ENCODE results near the gene UGCG. TPM values are rescaled to one million over a fixed set of nuclear protein-coding genes. Genes with fewer than 3 reads are reported as not detected.

The UGCG gene
- total RNA-seq, 4 donors from 2014 or later, result 25.0 to 203 (median 59.7) TPM

DNA sequence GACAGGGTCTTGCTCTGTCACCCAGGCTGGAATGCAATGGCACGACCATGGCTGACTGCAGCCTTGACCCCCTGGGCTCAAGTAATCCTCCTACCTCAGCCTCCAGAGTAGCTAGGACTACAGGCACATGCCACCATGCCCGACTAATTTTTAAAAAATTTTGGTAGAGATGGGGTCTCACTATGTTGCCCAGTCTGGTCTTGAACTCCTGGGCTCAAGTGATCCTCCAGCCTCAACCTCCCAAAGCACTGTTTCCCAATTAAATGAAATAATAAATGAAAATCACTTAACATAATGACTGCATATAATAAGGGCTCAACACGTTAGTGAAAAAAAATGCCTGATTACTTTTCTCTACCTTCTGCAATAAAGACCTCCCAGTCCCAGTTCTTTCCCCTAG, 71.0 kb downstream of the UGCG start:
- TF ChIP-seq, protein P1, sequence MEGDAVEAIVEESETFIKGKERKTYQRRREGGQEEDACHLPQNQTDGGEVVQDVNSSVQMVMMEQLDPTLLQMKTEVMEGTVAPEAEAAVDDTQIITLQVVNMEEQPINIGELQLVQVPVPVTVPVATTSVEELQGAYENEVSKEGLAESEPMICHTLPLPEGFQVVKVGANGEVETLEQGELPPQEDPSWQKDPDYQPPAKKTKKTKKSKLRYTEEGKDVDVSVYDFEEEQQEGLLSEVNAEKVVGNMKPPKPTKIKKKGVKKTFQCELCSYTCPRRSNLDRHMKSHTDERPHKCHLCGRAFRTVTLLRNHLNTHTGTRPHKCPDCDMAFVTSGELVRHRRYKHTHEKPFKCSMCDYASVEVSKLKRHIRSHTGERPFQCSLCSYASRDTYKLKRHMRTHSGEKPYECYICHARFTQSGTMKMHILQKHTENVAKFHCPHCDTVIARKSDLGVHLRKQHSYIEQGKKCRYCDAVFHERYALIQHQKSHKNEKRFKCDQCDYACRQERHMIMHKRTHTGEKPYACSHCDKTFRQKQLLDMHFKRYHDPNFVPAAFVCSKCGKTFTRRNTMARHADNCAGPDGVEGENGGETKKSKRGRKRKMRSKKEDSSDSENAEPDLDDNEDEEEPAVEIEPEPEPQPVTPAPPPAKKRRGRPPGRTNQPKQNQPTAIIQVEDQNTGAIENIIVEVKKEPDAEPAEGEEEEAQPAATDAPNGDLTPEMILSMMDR (IDR thresholded peaks at IDR 0.05), result no peak
- no peak for DNase-seq (ENCODE audit: low spot score)
- no peak for ATAC-seq (ENCODE audit: low FRiP score)

DNA sequence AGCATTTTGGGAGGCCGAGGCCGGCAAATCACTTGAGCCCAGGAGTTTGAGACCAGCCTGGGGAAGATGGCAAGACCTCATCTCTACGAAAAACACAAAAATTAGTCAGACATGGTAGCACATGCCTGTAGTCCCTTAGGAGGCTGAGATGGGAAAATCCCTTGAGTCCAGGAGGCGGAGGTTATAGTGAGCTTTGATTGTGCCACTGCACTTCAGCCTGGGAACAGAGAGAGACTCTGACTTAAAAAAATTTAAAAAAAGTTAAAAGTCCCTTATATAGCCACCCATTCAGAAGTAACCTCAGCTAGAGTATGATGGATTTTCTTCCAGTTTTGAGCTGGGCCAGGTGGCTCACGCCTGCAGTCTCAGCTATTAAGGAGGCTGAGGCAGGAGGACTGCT, 72.4 kb downstream of the UGCG start:
- DNase-seq (ENCODE audit: low spot score) (no peak), ATAC-seq (ENCODE audit: low FRiP score) (no peak)

DNA sequence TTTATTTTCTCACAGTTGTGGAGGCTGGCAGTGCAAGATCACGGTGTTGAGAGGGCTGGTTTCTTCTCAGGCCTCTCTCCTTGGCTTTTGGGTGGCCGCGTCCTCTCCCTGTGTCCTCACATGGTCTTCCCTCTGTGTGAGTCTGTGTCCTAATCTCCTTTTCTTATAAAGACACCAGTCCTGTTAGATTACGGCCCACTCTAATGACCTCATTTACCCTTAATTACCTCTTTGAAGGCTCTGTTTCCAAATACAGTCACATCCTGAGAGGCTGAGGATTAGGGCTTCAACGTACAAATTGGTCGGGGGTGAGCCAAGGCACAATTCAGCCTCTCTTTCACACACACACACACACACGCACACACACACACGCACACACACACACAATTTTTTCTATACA, 73.0 kb downstream of the UGCG start:
- ATAC-seq (ENCODE audit: low FRiP score) (no peak), DNase-seq (ENCODE audit: low spot score) (no peak)
- TF ChIP-seq, protein P1 (IDR thresholded peaks at IDR 0.05), result no peak

More for the DNA sequence above, 72.4 kb downstream of the UGCG start:
- TF ChIP-seq, protein P1 (IDR thresholded peaks at IDR 0.05), result no peak

DNA sequence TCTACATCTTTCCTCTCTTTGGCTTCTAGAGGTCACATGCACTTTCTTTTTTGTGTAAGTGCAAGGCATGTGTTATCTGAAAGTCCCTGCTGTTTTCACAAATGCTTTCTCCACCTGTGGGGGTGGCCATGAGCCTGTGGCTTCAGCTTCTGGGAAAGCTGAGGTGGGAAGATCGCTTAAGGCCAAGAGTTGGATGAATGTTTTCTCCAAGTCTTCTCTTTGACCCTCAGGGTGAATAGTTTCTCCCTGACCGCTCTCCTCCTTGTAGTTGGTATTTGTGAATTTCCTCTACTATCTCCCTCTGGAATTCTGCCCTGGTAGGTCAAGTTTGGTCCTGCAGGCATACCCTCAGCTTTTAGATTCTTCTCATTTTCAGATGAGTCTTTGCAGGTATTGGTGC, 74.2 kb downstream of the UGCG start:
- no peak for ATAC-seq (ENCODE audit: low FRiP score)
- TF ChIP-seq, protein P1 (IDR thresholded peaks at IDR 0.05), result no peak
- DNase-seq (ENCODE audit: low spot score), result no peak

DNA sequence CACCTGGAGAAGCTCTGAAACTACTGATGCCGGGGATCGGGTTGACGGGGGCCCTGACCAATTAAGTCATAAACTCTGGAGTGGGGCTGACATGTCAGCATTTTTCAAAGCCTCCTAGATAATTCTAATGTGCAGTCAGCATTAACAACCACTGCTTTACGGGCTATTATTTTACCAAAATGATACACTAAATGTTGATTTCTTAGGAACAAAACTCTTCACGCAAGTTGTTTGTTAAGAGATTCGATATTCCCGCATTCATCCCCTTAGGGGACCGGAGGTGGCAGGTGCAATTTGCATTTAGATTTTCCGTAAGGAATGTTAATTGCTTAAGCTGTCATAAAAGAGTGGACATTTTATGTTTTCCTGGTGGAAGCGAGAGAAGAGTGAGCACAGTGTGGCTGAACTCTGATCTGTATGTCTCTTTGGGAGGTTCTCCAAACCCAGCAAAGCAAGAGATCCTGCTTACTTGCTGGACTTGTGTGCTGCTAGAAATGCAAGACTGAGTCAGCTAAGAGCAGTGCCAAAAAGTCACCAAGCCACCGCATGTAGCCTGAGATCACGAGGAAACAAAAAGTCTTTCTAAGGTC, 77.6 kb downstream of the UGCG start:
- ATAC-seq (ENCODE audit: low FRiP score) (no peak), DNase-seq (ENCODE audit: low spot score) (no peak)

DNA sequence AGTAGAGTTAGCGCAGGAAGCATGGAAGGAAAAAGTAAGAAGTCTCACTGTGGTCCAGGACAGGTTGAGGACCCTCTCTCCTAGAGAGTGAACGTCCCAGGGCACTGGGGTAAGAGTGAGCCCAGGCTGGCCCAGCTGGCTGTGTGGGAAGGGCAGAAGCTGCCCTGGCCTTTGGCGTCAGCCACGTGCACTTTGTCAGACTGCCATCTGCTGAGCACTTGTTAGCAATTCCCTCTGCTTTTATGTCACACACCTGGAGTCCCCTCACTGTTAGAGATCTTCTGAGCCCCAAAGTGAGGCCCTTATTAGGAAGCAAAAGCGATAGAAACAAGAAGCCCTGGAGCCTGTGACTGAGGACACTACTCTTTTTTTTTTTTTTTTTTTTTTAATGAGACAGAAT, 79.1 kb downstream of the UGCG start:
- no peak for DNase-seq (ENCODE audit: low spot score)
- TF ChIP-seq, protein P1 (IDR thresholded peaks at IDR 0.05), result no peak
- ATAC-seq (ENCODE audit: low FRiP score), result no peak

More for the DNA sequence above, 77.6 kb downstream of the UGCG start:
- TF ChIP-seq, protein P1 (IDR thresholded peaks at IDR 0.05), result no peak

DNA sequence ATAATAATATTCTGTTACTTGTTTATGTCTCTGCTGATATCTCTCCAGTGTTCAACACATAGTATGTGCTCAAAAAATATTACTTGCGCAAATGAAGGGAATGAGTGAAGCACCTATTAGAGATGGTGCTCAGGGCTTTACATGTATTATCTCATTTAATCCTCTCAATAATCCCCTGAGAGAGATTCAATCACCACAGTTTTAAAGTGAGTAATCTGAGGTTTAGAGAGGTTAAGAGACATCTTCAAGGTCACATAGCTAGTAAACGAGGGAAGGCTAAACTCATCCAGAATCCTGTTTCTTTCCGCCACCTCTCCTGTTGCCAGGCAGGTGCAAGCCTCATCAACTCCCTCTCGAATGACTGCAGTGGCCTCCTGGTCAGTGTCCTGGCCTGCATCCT, 82.0 kb downstream of the UGCG start:
- no peak for DNase-seq (ENCODE audit: low spot score)
- TF ChIP-seq, protein P1 (IDR thresholded peaks at IDR 0.05), result no peak
- no peak for ATAC-seq (ENCODE audit: low FRiP score)
